ENCODE results near the gene PDYN.

Gene PDYN

DNA sequence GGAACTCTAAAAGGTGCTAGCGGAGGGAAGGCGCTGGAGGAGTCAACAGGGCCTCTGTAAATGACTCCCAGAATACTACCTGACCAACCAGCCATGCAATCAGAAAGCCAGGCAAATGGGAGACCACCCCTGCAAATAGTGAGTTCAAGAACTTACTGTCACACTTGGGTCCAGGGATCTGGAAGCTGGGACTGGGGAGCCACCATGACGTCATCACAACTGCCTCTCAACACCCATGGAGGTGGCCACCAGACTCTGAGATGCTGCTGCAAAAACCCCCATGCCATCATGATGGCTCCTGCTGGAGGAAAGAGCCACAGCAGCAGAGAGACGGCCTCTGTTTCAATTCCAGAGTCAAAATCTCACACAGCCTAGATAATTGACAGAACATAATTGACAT is 8.5 kb upstream of the PDYN start:
- Mint-ChIP-seq H3K4me3 (no peak overlapping the region), H3K27ac (no peak overlapping the region), H3K36me3 (ENCODE audit: low read depth) (no peaks in the 10 kb centered on the region), H3K27me3 (peaks cover 46% of the 10 kb centered on the region), H3K4me1 (ENCODE audit: low read depth) (no peaks in the 10 kb centered on the region), H3K9me3 (no peaks in the 10 kb centered on the region)
- DNase-seq, result no peak

DNA sequence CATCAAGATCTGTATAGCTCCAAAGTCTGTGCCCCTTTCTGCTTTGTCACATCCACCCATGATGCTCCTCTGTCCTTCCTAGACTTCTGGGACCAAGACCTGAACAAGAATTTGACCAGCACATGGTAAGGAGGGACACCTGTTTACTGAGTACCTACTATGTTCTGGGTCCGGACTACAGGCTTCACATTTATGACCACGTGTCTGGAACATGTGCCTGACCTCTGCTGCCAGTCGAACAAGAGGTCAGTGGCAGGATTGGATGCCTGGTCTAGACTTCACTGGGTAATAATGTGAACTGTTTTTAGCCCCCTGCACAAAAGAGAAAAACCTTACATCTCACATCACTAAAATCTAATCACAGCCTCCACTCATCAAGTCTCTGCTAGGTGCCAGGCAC is 7.3 kb upstream of the PDYN start:
- H3K4me3 Mint-ChIP-seq, result no peak overlapping the region
- H3K27me3 Mint-ChIP-seq, result peaks cover 47% of the 10 kb centered on the region
- H3K36me3 Mint-ChIP-seq (ENCODE audit: low read depth), result no peaks in the 10 kb centered on the region
- no peaks in the 10 kb centered on the region for H3K4me1 Mint-ChIP-seq (ENCODE audit: low read depth)
- no peak overlapping the region for H3K27ac Mint-ChIP-seq
- DNase-seq, result no peak
- H3K9me3 Mint-ChIP-seq, result no peaks in the 10 kb centered on the region

DNA sequence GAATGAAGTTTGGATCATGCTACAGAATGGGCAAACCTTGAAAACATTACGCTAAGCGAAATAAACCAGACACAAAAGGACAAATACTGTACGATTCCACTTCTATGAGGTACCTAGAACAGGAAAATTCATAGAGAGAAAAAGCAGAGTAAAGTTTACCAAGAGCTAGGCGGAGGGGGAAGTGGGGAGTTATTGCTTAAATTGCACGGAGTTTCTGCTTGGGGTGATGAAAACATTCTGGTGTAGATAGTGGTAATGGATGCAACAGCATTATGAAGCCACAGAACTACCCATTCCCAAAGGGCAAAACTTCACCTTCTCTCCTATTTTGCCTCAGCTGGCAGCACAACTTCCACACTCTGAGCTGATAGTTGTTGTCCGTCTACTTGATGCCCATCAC is 6.4 kb upstream of the PDYN start:
- Mint-ChIP-seq H3K4me1 (ENCODE audit: low read depth) (no peaks in the 10 kb centered on the region), H3K4me3 (no peak overlapping the region), H3K9me3 (no peaks in the 10 kb centered on the region), H3K27ac (no peak overlapping the region), H3K36me3 (ENCODE audit: low read depth) (no peaks in the 10 kb centered on the region), H3K27me3 (peaks cover 47% of the 10 kb centered on the region)
- no peak for DNase-seq

DNA sequence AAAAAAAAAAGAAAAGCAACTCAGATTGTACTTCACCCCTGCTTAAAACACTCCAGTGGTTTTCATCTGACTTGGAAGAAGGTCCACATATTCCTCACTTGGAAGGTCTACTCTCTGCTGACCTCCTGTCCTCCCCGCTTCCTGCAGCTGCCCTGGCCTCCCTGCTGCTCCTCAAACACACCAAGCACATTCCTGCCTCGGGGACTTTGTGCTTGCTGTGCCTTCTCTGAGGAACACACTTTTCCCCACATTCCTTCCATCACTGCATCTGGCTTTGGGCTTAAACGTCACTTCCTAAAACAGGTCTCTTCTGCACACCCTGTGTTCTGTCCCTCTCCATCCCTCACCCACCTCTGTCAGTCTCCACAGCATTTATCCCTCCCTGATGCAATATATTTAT is 4.9 kb upstream of the PDYN start:
- Mint-ChIP-seq H3K27ac (no peak overlapping the region), H3K9me3 (no peaks in the 10 kb centered on the region), H3K4me3 (no peak overlapping the region), H3K27me3 (peaks cover 61% of the 10 kb centered on the region), H3K4me1 (ENCODE audit: low read depth) (no peaks in the 10 kb centered on the region), H3K36me3 (ENCODE audit: low read depth) (no peaks in the 10 kb centered on the region)
- DNase-seq, result no peak

DNA sequence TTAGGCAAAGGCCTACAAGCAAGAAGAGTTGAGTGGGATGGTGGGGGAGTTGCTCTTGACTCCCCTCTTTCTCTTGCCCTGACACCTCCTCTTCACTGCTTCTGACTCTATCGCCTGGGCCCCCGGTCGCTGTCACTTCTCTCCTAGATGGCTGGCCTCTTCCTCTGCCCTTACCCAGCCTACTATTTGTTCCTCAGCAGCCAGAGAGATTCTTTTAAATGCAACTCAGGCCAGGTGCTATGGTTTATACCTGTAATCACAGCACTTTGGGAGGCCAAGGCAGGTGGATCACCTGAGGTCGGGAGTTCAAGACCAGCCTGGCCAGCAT is 4.3 kb upstream of the PDYN start:
- Mint-ChIP-seq H3K4me1 (ENCODE audit: low read depth) (no peaks in the 10 kb centered on the region), H3K4me3 (no peak overlapping the region), H3K27me3 (peaks cover 67% of the 10 kb centered on the region), H3K27ac (no peak overlapping the region), H3K36me3 (ENCODE audit: low read depth) (no peaks in the 10 kb centered on the region), H3K9me3 (no peaks in the 10 kb centered on the region)
- no peak for DNase-seq

DNA sequence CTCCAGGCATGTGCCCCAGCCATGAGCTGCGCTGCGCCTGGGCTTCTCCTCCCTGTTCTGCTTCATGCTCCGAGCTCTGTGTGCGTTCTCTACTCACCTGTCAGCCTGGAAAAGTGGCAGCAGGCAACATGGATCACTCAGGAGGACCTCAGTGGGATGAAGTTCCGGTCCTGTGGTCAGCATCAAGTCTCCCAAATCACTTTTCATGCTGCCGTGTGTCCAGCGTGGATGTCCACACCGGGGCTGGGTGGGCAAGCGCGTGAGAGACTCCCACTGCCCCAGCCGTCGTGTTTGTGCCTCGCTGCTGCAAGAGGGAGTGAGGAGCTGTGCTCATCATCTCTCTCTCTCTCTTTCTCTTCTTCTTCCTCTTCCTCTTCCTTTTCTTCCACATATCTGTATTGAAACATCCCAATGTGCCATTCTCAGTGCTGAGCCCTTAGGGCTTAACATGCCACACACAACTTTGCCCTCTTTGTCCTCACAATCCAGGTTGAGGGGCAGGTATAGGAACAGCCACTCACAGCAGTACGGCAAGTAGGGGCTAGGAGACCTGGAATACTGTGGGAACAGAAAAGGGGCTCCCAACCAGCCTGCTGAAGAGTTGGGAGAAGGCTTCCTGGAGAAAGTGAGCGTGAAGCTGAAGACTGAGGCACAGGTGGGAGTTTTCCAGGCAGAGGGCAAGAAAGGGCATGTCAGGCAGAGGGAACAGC is 3.8 kb upstream of the PDYN start:
- no peak for DNase-seq
- no peak overlapping the region for H3K27ac Mint-ChIP-seq
- no peak overlapping the region for H3K4me3 Mint-ChIP-seq
- H3K4me1 Mint-ChIP-seq (ENCODE audit: low read depth), result no peaks in the 10 kb centered on the region
- peaks cover 69% of the 10 kb centered on the region for H3K27me3 Mint-ChIP-seq
- H3K9me3 Mint-ChIP-seq, result no peaks in the 10 kb centered on the region
- no peaks in the 10 kb centered on the region for H3K36me3 Mint-ChIP-seq (ENCODE audit: low read depth)

DNA sequence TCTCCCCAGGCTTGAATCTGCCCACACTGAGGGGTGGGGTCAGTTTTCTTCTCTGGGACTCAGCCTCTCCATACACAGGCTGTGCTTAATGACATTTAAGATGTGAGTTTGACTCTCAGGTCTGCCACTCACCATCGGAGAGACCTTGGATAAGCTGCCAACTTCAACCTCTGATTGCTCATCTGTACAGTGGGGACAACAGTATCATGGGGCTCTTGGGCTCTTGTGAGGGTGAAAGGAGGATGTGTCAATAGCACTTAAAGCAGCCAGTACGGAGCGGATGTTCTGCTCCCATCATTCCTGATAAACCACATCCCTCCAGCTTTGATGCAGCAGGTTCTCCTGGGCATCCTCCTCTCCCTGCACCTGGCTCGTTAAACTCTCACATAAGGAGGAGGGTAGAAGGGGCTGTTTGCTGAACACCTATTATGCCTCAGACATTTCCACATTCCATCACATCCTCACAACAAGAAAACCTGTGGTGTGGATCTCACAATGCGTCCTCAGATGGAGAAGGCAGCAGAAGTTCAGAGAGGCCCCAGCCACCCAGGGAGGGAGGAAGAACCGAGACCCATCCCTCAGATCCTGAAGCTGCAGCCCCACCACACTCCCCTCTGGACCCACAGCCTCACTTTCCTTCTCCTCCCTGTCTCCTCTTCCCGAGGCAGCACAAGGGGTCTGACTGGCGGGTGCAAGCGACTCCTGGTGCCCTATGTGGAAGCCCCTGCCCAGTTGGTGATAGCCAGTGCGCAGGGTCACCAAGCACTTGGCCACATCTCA is 1.9 kb upstream of the PDYN start:
- no peaks in the 10 kb centered on the region for H3K4me1 Mint-ChIP-seq (ENCODE audit: low read depth)
- no peak for DNase-seq
- H3K27me3 Mint-ChIP-seq, result peaks cover 77% of the 10 kb centered on the region
- no peaks in the 10 kb centered on the region for H3K36me3 Mint-ChIP-seq (ENCODE audit: low read depth)
- H3K27ac Mint-ChIP-seq, result no peak overlapping the region
- no peak overlapping the region for H3K4me3 Mint-ChIP-seq
- no peaks in the 10 kb centered on the region for H3K9me3 Mint-ChIP-seq

DNA sequence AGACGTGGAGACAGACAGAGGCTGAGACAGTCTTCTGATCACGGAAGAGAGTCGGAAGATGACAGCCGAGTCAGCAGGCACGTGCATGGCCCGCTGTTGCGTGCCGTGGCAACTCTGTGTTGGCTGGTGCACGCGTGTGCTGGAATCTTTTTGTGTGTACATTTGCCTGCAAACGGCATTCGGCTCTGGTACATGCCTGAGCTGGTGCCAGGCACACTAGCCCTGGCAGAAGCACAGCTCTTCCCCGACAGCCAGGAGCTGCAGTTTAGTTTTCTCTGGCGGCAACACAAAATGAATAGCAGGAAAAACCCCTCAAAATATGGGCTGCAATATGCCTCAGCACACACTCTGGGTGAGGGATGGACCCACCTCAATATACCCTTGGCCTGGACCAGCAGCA is 769 bp upstream of the PDYN start:
- Mint-ChIP-seq H3K9me3 (no peaks in the 10 kb centered on the region), H3K36me3 (ENCODE audit: low read depth) (no peaks in the 10 kb centered on the region), H3K27ac (no peak overlapping the region), H3K4me1 (ENCODE audit: low read depth) (no peaks in the 10 kb centered on the region), H3K27me3 (peaks cover 84% of the 10 kb centered on the region), H3K4me3 (no peak overlapping the region)
- no peak for DNase-seq

DNA sequence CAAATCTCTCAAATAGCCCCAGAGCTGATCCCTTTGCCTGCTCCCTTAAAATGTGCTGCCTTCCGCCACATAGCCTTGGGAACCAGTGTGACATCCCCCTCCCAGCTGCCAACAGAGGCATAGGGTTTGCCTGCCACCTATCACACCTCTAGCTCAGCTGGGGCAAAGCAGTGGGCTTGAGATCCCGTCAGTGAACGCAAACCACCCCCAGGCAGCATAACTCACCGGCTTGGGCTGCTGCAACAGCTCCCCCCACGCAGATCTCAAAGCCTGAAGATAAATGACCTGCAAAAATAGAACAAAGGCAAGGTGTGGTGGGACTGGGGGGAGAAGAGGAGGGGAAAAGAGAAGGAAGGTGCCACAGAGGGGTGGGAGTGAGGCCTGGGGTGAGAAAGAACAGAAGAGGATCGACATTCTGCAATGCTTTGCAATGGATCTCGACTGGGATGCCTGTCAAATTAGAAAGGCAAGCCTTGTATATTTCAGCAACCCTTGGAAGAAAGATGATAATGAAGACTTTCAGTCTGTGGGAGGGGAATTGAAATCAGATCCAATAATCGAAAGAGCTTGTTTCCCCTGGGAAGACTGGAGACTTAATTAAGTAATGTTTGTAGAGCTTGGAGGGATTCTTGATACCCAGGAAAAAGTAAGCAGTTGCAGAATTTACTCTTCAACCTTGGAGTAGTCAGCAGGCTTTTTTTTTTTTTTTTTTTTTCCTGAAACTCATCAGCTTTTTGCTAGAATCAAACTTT is 1.3 kb downstream of the PDYN start:
- Mint-ChIP-seq H3K36me3 (ENCODE audit: low read depth) (no peaks in the 10 kb centered on the region), H3K27me3 (peaks cover 70% of the 10 kb centered on the region), H3K4me1 (ENCODE audit: low read depth) (no peaks in the 10 kb centered on the region), H3K9me3 (no peaks in the 10 kb centered on the region), H3K27ac (no peak overlapping the region), H3K4me3 (no peak overlapping the region)
- DNase-seq, result no peak

DNA sequence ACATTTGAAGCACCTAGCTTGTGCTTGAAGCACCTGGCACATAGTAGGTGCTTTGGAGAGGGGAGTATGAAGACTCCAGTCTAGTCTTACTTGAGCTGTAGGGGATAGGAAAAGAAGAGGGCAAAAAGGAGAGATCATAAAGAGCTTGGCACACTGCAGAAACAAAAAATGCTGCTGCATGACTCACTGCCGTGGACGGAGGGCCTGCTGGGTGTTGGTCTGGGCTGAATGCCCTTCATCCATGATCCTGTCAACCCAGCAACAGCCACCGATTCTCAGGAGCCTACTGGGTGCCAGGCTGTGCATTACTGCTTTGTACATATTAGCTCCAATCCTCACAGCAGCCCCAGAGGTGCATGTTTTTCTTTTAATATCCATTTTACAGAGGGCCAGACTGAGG is 6.0 kb downstream of the PDYN start:
- Mint-ChIP-seq H3K27ac (no peak overlapping the region), H3K9me3 (no peaks in the 10 kb centered on the region), H3K36me3 (ENCODE audit: low read depth) (no peaks in the 10 kb centered on the region), H3K4me3 (no peak overlapping the region), H3K4me1 (ENCODE audit: low read depth) (no peaks in the 10 kb centered on the region), H3K27me3 (peaks cover 48% of the 10 kb centered on the region)
- DNase-seq, result no peak

DNA sequence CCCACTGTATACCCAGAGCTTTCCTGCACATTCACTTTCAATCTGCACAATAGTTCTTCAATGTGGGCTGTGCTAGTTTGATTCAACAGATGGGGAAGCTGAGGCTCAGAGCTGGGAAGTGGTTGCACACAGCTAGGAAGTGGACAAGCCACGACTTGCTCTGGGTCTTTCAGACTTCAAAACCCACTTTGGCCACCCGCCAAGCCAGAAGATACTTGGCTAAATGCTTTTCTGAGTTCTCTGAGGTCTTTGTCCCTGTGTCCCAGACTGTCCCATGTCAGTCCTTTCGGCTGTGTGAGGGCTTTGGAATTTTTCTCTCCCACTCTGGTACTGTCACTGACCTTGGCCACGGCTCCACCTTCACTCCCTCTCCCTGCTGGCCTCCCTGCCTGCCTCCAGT is 10.6 kb downstream of the PDYN start:
- Mint-ChIP-seq H3K4me3 (no peak overlapping the region), H3K4me1 (ENCODE audit: low read depth) (no peaks in the 10 kb centered on the region), H3K27me3 (peaks cover 49% of the 10 kb centered on the region), H3K27ac (no peak overlapping the region), H3K9me3 (no peaks in the 10 kb centered on the region), H3K36me3 (ENCODE audit: low read depth) (no peaks in the 10 kb centered on the region)
- no peak for DNase-seq

DNA sequence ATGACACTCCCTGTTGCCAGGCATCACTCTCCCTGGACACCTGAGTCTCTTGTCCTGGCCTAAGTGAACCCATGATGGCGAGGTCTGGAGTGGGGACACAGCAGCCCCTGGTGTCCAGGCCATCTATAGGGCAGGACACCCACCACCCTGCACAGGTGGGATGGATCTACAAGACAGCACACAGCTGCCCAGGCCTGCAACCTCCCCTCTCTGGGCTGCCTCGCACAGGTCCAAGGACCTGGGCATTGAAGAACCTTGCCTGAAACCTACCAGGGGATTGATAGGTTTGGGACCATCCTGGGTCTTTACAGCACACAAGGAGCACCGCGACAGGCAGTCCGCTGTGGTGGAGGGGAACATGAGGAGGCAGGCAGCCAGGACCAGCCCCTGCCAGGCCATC is 11.2 kb downstream of the PDYN start:
- no peak overlapping the region for H3K27ac Mint-ChIP-seq
- H3K27me3 Mint-ChIP-seq, result peaks cover 54% of the 10 kb centered on the region

DNA sequence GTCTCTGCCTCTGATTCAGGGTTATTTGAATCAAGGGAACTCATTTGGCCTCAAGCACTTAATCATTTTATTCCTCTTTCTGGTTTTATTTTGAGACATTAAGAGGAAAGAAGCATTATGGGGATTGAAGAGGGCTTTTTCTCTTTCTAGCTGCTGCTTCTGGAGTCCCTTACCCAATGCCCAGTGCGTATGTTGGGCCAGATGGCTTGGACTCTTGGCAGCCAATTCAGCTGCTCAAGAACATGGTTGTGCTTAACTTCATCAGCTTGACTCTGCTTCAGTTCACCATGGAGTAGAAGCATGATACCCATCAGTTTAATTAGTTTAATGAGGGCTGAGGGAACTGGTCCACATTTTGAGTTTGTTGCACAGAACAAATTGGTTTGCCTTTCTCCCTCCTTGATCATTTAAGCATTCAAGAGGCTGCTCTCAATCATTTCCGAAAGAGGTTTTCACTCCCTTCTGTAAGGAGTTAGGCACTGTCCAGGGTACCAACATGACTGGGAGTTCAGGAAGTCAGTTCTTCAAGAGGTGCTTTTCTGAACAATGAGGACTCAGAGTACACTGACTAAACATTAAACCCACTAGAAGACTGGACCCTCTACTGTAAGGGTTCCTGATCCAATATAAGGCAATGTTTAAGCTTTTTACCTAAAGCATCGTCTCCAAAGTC is 14.6 kb downstream of the PDYN start:
- H3K4me3 Mint-ChIP-seq, result no peak overlapping the region
- H3K27ac Mint-ChIP-seq, result no peak overlapping the region
- no peaks in the 10 kb centered on the region for H3K9me3 Mint-ChIP-seq
- no peaks in the 10 kb centered on the region for H3K36me3 Mint-ChIP-seq (ENCODE audit: low read depth)
- DNase-seq, result no peak
- H3K27me3 Mint-ChIP-seq, result peaks cover 49% of the 10 kb centered on the region
- H3K4me1 Mint-ChIP-seq (ENCODE audit: low read depth), result no peaks in the 10 kb centered on the region

More for the DNA sequence above, 11.2 kb downstream of the PDYN start:
- no peaks in the 10 kb centered on the region for H3K4me1 Mint-ChIP-seq (ENCODE audit: low read depth)
- DNase-seq, result no peak
- no peak overlapping the region for H3K4me3 Mint-ChIP-seq
- no peaks in the 10 kb centered on the region for H3K9me3 Mint-ChIP-seq
- no peaks in the 10 kb centered on the region for H3K36me3 Mint-ChIP-seq (ENCODE audit: low read depth)

DNA sequence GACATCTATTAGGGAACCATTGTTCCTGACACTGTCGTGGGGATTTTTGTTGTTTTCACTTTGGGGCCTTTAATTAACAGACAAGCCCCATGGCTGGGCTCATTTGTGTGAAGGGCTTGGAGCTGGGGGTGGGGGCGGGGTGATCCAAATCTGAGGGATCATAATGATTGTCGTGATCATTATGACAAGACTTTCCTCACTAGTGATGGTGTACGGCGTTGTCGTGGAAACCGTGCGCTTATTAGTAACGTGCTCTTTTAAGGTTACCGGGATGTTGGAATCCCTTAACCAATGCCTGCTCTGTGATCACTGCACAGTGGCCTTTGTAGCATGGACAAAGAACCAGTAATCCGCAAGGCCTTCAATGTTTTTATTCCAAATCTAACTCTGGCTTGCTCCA is 18.6 kb downstream of the PDYN start:
- Mint-ChIP-seq H3K9me3 (no peaks in the 10 kb centered on the region), H3K4me1 (ENCODE audit: low read depth) (no peaks in the 10 kb centered on the region), H3K4me3 (no peak overlapping the region), H3K36me3 (ENCODE audit: low read depth) (no peaks in the 10 kb centered on the region), H3K27me3 (peaks cover 42% of the 10 kb centered on the region), H3K27ac (no peak overlapping the region)
- DNase-seq, result no peak
